ENCODE measurements around the gene SKIC3.

The SKIC3 gene

GRCh38 chr5:95555553-95555952 is 776 bp upstream of the SKIC3 start:
- Mint-ChIP-seq H3K27ac (peak overlapping the region; percentile 97), H3K9me3 (no peaks in the 10 kb centered on the region), H3K4me3 (peak overlapping the region; percentile 94), H3K27me3 (peaks cover 2% of the 10 kb centered on the region), H3K4me1 (peaks cover 33% of the 10 kb centered on the region), H3K36me3 (ENCODE audit: low read depth) (peaks cover 10% of the 10 kb centered on the region)
- ATAC-seq, result no peak
- no peak for DNase-seq

- H3K27me3 Mint-ChIP-seq, result peaks cover 2% of the 10 kb centered on the region
- peaks cover 16% of the 10 kb centered on the region for H3K36me3 Mint-ChIP-seq (ENCODE audit: low read depth)
- peak; percentile 14 for ATAC-seq
- peak overlapping the region; percentile 94 for H3K4me3 Mint-ChIP-seq
- no peak for DNase-seq
- H3K4me1 Mint-ChIP-seq, result peaks cover 33% of the 10 kb centered on the region
- no peaks in the 10 kb centered on the region for H3K9me3 Mint-ChIP-seq
- H3K27ac Mint-ChIP-seq, result peak overlapping the region; percentile 97
Measured at GRCh38 chr5:95554331-95554646, 488 bp downstream of the SKIC3 start.

- H3K4me3 Mint-ChIP-seq, result no peak overlapping the region
- DNase-seq (no peak), ATAC-seq (no peak)
- H3K9me3 Mint-ChIP-seq, result no peaks in the 10 kb centered on the region
- peaks cover 22% of the 10 kb centered on the region for H3K4me1 Mint-ChIP-seq
- H3K27me3 Mint-ChIP-seq, result no peaks in the 10 kb centered on the region
- peaks cover 24% of the 10 kb centered on the region for H3K36me3 Mint-ChIP-seq (ENCODE audit: low read depth)
- H3K27ac Mint-ChIP-seq, result no peak overlapping the region
Measured at GRCh38 chr5:95549030-95549429, 5.7 kb downstream of the SKIC3 start.

- H3K27me3 Mint-ChIP-seq, result no peaks in the 10 kb centered on the region
- DNase-seq, result no peak
- H3K4me1 Mint-ChIP-seq, result peaks cover 9% of the 10 kb centered on the region
- no peak overlapping the region for H3K4me3 Mint-ChIP-seq
- no peak for ATAC-seq
- peaks cover 38% of the 10 kb centered on the region for H3K36me3 Mint-ChIP-seq (ENCODE audit: low read depth)
- peak overlapping the region; percentile 5 for H3K27ac Mint-ChIP-seq
- H3K9me3 Mint-ChIP-seq, result no peaks in the 10 kb centered on the region
Measured at GRCh38 chr5:95543017-95543705, 11.6 kb downstream of the SKIC3 start.

GRCh38 chr5:95537501-95537900 is 17.3 kb downstream of the SKIC3 start:
- no peak overlapping the region for H3K27ac Mint-ChIP-seq
- H3K4me1 Mint-ChIP-seq, result peaks cover 3% of the 10 kb centered on the region
- DNase-seq (no peak), ATAC-seq (no peak)
- H3K36me3 Mint-ChIP-seq (ENCODE audit: low read depth), result peaks cover 58% of the 10 kb centered on the region
- H3K9me3 Mint-ChIP-seq, result no peaks in the 10 kb centered on the region
- no peak overlapping the region for H3K4me3 Mint-ChIP-seq
- no peaks in the 10 kb centered on the region for H3K27me3 Mint-ChIP-seq

- no peak for ATAC-seq
- Mint-ChIP-seq H3K4me3 (no peak overlapping the region), H3K4me1 (no peaks in the 10 kb centered on the region), H3K36me3 (ENCODE audit: low read depth) (peaks cover 42% of the 10 kb centered on the region), H3K27ac (no peak overlapping the region), H3K27me3 (no peaks in the 10 kb centered on the region), H3K9me3 (no peaks in the 10 kb centered on the region)
- no peak for DNase-seq
Measured at GRCh38 chr5:95533761-95534160, 21.0 kb downstream of the SKIC3 start.

- no peaks in the 10 kb centered on the region for H3K9me3 Mint-ChIP-seq
- ATAC-seq, result no peak
- no peak for DNase-seq
- H3K27me3 Mint-ChIP-seq, result no peaks in the 10 kb centered on the region
- H3K27ac Mint-ChIP-seq, result no peak overlapping the region
- H3K4me3 Mint-ChIP-seq, result no peak overlapping the region
- H3K4me1 Mint-ChIP-seq, result no peaks in the 10 kb centered on the region
- peaks cover 45% of the 10 kb centered on the region for H3K36me3 Mint-ChIP-seq (ENCODE audit: low read depth)
Measured at GRCh38 chr5:95533106-95533505, 21.7 kb downstream of the SKIC3 start.

- Mint-ChIP-seq H3K27me3 (no peaks in the 10 kb centered on the region), H3K4me3 (no peak overlapping the region)
Measured at GRCh38 chr5:95532415-95532814, 22.4 kb downstream of the SKIC3 start.

GRCh38 chr5:95531491-95531890 is 23.3 kb downstream of the SKIC3 start:
- H3K4me1 Mint-ChIP-seq, result no peaks in the 10 kb centered on the region
- DNase-seq (no peak), ATAC-seq (no peak)
- no peaks in the 10 kb centered on the region for H3K9me3 Mint-ChIP-seq
- H3K4me3 Mint-ChIP-seq, result no peak overlapping the region
- no peaks in the 10 kb centered on the region for H3K27me3 Mint-ChIP-seq
- no peak overlapping the region for H3K27ac Mint-ChIP-seq
- H3K36me3 Mint-ChIP-seq (ENCODE audit: low read depth), result peaks cover 49% of the 10 kb centered on the region

More at GRCh38 chr5:95532415-95532814, 22.4 kb downstream of the SKIC3 start:
- H3K36me3 Mint-ChIP-seq (ENCODE audit: low read depth), result peaks cover 50% of the 10 kb centered on the region
- H3K4me1 Mint-ChIP-seq, result no peaks in the 10 kb centered on the region
- no peak for DNase-seq
- H3K9me3 Mint-ChIP-seq, result no peaks in the 10 kb centered on the region
- no peak for ATAC-seq
- no peak overlapping the region for H3K27ac Mint-ChIP-seq

- H3K9me3 Mint-ChIP-seq, result no peaks in the 10 kb centered on the region
- ATAC-seq (no peak), DNase-seq (no peak)
- H3K4me1 Mint-ChIP-seq, result no peaks in the 10 kb centered on the region
- H3K36me3 Mint-ChIP-seq (ENCODE audit: low read depth), result peaks cover 45% of the 10 kb centered on the region
- H3K4me3 Mint-ChIP-seq, result no peak overlapping the region
- no peaks in the 10 kb centered on the region for H3K27me3 Mint-ChIP-seq
- H3K27ac Mint-ChIP-seq, result no peak overlapping the region
Measured at GRCh38 chr5:95530416-95530815, 24.4 kb downstream of the SKIC3 start.

- DNase-seq (no peak), ATAC-seq (no peak)
- H3K9me3 Mint-ChIP-seq, result no peaks in the 10 kb centered on the region
- H3K27me3 Mint-ChIP-seq, result no peaks in the 10 kb centered on the region
- H3K27ac Mint-ChIP-seq, result no peak overlapping the region
- peaks cover 44% of the 10 kb centered on the region for H3K36me3 Mint-ChIP-seq (ENCODE audit: low read depth)
- no peaks in the 10 kb centered on the region for H3K4me1 Mint-ChIP-seq
- no peak overlapping the region for H3K4me3 Mint-ChIP-seq
Measured at GRCh38 chr5:95528565-95528964, 26.2 kb downstream of the SKIC3 start.

- Mint-ChIP-seq H3K9me3 (no peaks in the 10 kb centered on the region), H3K27me3 (no peaks in the 10 kb centered on the region), H3K36me3 (ENCODE audit: low read depth) (peaks cover 39% of the 10 kb centered on the region), H3K4me1 (no peaks in the 10 kb centered on the region), H3K27ac (no peak overlapping the region), H3K4me3 (no peak overlapping the region)
- DNase-seq (no peak), ATAC-seq (no peak)
Measured at GRCh38 chr5:95526871-95527270, 27.9 kb downstream of the SKIC3 start.

- Mint-ChIP-seq H3K4me3 (no peak overlapping the region), H3K9me3 (no peaks in the 10 kb centered on the region), H3K27me3 (no peaks in the 10 kb centered on the region), H3K4me1 (no peaks in the 10 kb centered on the region), H3K36me3 (ENCODE audit: low read depth) (peaks cover 46% of the 10 kb centered on the region), H3K27ac (no peak overlapping the region)
- no peak for ATAC-seq
- no peak for DNase-seq
Measured at GRCh38 chr5:95524423-95524822, 30.4 kb downstream of the SKIC3 start.

- Mint-ChIP-seq H3K4me3 (no peak overlapping the region), H3K27me3 (no peaks in the 10 kb centered on the region), H3K27ac (no peak overlapping the region), H3K9me3 (no peaks in the 10 kb centered on the region), H3K36me3 (ENCODE audit: low read depth) (peaks cover 47% of the 10 kb centered on the region), H3K4me1 (no peaks in the 10 kb centered on the region)
- DNase-seq (no peak), ATAC-seq (no peak)
Measured at GRCh38 chr5:95520206-95520605, 34.6 kb downstream of the SKIC3 start.

- Mint-ChIP-seq H3K4me1 (no peaks in the 10 kb centered on the region), H3K27ac (no peak overlapping the region), H3K36me3 (ENCODE audit: low read depth) (peaks cover 43% of the 10 kb centered on the region), H3K27me3 (no peaks in the 10 kb centered on the region), H3K9me3 (no peaks in the 10 kb centered on the region), H3K4me3 (no peak overlapping the region)
- DNase-seq, result no peak
- no peak for ATAC-seq
Measured at GRCh38 chr5:95519681-95520080, 35.1 kb downstream of the SKIC3 start.

GRCh38 chr5:95519151-95519550 is 35.6 kb downstream of the SKIC3 start:
- DNase-seq (no peak), ATAC-seq (no peak)
- Mint-ChIP-seq H3K27me3 (no peaks in the 10 kb centered on the region), H3K36me3 (ENCODE audit: low read depth) (peaks cover 43% of the 10 kb centered on the region), H3K9me3 (no peaks in the 10 kb centered on the region), H3K4me1 (no peaks in the 10 kb centered on the region), H3K4me3 (no peak overlapping the region), H3K27ac (no peak overlapping the region)
